ENCODE data around the gene CBFA2T3.

Gene CBFA2T3

GRCh38 chr16:89001117-89002027 is 24.4 kb upstream of the CBFA2T3 start:
- no peak for DNase-seq (ENCODE audit: low read depth)
- no peak overlapping the region for H3K4me3 ChIP-seq (ENCODE audit: control insufficient read depth, low read depth, low read length)
- no peak for TF ChIP-seq CTCF (IDR thresholded peaks at IDR 0.05; ENCODE audit: control insufficient read depth, insufficient read depth, low read depth, low read length, missing control alignments)

DNA sequence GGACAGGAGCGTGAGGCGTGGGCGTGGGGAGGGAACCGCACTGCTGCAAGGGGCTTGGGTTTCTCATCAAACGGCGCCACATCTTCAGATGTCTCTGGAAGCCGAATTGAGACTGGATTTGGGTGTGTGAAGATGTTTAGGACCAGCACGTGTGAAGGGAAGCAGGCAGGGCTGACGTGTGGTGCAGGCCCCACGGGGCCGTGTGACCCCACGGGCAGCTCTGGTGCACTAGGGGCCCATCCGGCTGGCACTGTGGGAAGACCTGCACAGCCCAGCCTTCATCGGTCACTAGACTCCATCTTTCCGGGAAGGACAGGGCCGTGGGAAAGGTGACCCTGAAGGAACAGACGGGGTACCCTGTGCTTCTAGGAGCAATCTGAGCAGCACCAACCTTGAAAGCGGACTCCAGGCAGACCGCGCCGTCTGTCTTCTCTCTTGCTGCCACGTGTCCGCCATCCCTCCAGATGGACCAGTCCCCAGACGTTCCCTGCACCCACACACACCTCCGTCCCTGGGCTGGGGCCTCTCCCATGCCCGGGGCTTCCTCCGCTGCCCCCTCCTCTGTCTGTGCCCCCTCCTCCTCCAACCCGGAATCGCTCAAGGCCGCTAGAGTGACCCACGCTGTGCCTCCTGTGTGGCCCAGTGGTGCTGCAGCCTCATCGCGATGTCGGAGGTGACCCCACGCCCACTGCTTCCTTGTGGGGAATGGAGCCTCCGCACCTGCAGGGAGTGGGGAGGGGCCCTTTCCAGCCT is 23.4 kb upstream of the CBFA2T3 start:
- no peak overlapping the region for H3K4me3 ChIP-seq (ENCODE audit: control insufficient read depth, low read depth, low read length)
- DNase-seq (ENCODE audit: low read depth): no peak
- no peak for TF ChIP-seq CTCF (IDR thresholded peaks at IDR 0.05; ENCODE audit: control insufficient read depth, insufficient read depth, low read depth, low read length, missing control alignments)

DNA sequence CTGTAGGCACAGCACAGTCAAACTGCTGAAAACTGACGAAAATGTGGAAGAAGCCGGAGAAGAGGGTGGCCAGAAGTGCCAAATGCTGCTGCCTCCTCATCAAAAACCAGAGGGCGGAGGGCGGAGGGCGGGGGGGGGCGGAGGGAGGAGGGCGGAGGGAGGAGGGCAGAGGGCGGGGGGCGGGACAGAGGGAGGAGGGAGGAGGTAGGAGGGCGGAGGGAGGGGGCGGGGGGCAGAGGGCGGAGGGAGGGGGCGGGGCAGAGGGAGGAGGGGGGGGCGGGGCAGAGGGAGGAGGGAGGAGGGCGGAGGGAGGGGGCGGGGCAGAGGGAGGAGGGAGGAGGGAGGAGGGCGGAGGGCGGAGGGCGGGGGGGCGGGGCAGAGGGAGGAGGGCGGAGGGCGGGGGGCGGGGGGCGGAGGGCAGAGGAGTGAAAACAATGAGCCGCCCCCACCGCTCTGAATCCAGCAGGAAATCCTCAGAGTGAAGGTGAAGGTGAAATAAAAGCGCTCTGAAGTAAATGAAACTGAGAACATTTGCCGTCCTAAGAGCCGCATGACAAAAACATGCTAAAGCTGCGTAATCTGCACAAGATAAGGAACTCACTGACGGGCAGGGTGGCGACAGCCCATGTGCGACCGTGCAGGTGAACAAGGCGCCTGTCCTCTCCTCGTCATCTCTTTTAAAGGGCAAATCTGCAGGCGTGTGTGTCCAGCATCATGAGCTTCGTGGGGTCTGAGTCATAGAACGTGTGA is 22.6 kb upstream of the CBFA2T3 start:
- no peak overlapping the region for H3K4me3 ChIP-seq (ENCODE audit: control insufficient read depth, low read depth, low read length)
- DNase-seq (ENCODE audit: low read depth): no peak
- TF ChIP-seq CTCF (IDR thresholded peaks at IDR 0.05; ENCODE audit: control insufficient read depth, insufficient read depth, low read depth, low read length, missing control alignments): no peak

DNA sequence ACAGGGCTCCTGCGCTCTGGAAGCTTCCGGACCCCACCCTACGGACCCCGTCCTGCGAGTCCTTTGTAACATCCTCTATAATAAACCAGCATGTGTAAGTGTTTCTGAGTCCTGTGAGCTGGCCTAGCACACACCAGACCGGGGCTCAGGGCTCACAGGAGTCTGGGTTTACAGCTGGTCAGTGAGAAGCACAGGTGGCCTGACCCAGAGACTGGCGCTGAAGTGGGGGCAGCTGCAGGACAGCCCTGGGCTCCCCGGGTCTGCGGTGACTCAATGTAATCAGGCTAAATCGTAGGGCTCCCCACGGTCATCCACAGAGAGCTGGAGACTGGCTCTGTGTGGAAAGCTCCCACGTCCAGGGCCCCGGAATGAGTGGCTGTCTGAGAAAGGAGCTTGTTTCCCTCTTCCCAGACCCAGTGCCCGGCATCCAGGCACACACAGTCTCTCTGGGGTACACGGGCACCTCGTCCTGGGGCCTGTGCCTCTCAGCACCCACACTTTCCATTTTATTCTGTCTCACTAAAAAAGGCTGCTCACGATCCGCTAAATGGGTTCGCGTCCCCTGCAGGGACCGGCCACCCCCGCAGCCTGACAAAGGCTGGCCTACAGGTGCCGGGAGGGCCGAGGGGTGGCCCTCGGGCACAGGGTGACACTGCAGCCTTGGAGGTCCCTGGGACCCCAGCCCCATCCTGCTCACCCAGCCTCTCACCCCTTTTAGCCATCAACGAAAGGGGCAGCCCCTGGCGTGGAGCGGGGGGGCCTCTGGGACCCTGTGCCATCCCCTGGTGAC is 18.9 kb upstream of the CBFA2T3 start:
- DNase-seq (ENCODE audit: low read depth): no peak
- H3K4me3 ChIP-seq (ENCODE audit: control insufficient read depth, low read depth, low read length): no peak overlapping the region
- no peak for TF ChIP-seq CTCF (IDR thresholded peaks at IDR 0.05; ENCODE audit: control insufficient read depth, insufficient read depth, low read depth, low read length, missing control alignments)

- no peak for DNase-seq (ENCODE audit: low read depth)
- TF ChIP-seq CTCF (IDR thresholded peaks at IDR 0.05; ENCODE audit: control insufficient read depth, insufficient read depth, low read depth, low read length, missing control alignments): no peak
- H3K4me3 ChIP-seq (ENCODE audit: control insufficient read depth, low read depth, low read length): no peak overlapping the region
Measured at GRCh38 chr16:88995194-88995593, 18.2 kb upstream of the CBFA2T3 start.

- TF ChIP-seq CTCF (IDR thresholded peaks at IDR 0.05; ENCODE audit: control insufficient read depth, insufficient read depth, low read depth, low read length, missing control alignments): no peak
- H3K4me3 ChIP-seq (ENCODE audit: control insufficient read depth, low read depth, low read length): no peak overlapping the region
- DNase-seq (ENCODE audit: low read depth): no peak
Measured at GRCh38 chr16:88994695-88995094, 17.7 kb upstream of the CBFA2T3 start.
